Activated CD8-positive, alpha-beta memory T cell treated with anti-CD3 and anti-CD28 coated beads, Interleukin-2, amount 50 U/mL, for 48 hours (primary cell): ENCODE data around the gene CARD18.
"Not testable (repeated sequence)": the region's sequence is repeated elsewhere in the genome, so short reads cannot be mapped to it uniquely, and the experiment has no call there.

Experiments used
- DNase-seq: peaks from one replicate; pipeline ENCODE4 v3.0.0-alpha.2; 2020

The CARD18 gene

DNA sequence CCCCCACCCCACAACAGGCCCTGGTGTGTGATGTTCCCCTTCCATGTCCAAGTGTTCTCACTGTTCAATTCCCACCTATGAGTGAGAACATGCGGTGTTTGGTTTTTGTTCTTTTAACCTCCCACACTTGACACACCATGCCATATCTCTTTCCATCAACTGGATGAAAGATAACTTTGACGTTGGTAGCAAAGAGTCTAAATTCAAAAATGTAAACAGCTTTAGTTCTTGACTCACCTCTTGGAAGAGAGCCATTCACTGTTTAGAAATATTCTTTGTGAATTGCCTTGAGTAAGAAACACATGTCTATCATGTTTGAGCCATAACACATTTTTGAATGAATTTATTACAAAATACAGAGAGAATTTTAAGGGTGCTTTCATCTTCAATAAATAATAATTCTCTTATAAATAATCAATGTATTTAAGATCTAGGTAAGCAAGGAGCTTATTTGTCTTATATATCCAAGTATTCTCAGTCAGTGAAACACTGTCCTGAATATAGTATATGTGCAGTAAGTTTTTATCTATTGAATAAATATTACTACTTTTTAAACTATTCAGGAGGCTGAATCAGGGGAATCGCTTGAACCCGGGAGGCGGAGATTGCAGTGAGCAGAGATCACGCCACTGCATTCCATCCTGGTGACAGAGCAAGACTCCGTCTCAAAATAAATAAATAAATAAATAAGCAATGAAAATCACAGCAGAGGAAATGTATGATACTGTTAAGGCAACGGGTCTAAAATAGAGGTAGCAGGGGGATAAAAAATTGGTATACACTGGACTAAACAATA lies 6.7 kb downstream of the CARD18 start:
- no peak for DNase-seq

DNA sequence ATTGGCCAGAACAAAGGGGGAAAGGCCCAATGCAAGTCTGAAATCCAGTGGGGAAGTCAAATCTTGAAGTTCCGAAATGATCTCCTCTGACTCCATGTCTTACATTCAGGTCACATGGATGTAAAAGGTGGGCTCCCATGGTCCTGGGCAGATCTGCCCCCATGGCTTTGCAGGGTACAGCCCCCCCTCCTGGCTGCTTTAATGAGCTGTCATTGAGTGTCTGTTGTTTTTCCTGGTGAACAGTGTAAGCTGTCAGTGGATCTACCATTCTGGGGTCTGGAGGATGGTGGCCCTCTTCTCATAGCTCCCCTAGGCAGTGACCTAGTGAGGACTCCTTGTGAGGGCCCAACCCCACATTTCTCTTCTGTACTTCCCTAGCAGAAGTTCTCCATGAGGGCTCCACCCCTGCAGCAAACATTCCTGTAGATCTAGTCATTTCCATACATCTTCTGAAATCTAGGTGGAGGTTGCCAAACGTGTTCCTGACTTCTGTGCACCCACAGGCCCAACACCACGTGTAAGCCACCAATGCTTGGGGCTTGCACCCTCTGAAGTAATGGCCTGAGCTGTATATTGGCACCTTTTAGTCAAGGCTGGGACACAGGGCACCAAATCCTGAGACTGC lies 9.3 kb downstream of the CARD18 start:
- no peak for DNase-seq

GRCh38 chr11:105124756-105125155 lies 14.8 kb downstream of the CARD18 start:
- no peak for DNase-seq

DNA sequence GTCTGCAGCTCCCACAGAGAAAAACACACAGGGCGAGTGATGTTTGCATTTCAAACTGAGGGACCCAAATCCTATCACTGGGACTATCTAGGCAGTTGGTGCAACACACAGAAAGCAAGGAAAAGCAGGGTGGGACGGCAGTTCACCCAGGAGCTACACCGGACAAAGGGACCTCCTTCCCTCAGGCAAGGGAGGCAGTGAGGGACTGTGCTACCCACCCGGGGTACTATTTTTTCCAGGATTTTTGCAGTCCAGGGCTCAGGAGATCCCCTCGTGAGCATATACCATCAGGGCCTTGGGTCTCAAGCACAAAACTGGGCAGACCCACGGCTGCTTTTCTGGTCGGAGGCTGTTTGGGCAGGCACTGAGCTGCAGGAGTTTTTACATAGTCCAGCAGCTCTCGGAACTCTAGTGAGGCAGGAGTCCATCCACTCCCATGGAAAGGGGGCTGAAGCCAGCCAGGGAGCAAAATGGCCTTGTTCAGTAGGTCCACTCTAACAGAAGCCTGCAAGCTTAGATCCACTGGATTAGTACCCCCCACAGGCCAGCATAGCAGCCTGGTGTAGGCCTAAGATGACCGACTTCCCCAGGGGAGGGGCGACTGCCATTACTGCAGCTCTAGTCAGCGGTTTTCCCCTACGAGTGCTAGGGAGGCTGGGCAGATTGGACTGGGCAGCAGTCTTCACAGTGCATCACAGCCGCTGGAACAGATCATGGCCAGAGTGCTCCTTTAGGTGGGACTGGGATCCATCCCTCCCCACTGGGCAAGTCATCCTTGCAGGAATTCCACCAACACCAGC lies 28.2 kb downstream of the CARD18 start:
- DNase-seq = no peak

- no peak for DNase-seq
Observed at GRCh38 chr11:105110688-105111030, 28.9 kb downstream of the CARD18 start.

DNA sequence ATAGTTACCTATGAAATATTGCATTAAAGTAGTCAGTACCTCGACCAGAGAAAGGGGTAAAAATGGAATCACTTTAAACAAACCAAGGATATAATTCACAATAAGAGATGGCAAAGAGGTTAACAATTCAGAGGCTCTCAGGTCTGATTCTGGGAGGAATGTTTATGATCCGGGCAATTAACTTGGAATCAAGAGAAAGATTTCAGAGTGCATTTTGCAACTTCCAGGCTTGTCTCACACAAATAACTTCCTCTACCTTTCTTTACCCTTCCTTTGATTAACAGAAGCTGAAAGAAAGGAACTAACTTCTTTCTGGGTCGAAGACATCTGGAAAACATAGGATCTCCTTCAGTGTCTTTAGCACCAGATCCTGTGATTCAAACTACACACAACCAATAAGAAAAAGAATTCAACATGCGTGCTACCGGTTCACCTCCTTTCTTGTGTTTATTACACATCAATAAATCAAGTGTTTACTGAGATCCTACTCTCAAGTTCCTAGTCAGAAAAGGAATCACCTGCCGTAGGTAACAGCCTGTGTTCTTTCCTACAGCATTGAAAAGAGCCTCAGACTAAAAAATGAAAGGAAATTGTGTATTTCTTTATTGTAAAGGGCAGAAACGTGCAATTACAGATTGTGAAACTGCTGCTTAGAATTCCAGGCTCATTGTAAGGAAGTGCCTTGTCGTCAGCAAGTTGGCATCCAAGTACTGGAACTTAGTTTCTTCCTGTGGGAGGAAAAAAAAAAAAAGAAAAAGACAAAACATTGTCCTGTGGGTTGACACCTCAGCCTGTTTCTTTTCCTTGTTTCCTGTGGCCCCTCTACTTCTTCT lies 29.5 kb downstream of the CARD18 start:
- DNase-seq = no peak

GRCh38 chr11:105109321-105109720 lies 30.2 kb downstream of the CARD18 start:
- DNase-seq = no peak

GRCh38 chr11:105108247-105108646 lies 31.3 kb downstream of the CARD18 start:
- no peak for DNase-seq

- DNase-seq = not testable (repeated sequence)
Observed at GRCh38 chr11:105107226-105107825, 32.2 kb downstream of the CARD18 start.

DNA sequence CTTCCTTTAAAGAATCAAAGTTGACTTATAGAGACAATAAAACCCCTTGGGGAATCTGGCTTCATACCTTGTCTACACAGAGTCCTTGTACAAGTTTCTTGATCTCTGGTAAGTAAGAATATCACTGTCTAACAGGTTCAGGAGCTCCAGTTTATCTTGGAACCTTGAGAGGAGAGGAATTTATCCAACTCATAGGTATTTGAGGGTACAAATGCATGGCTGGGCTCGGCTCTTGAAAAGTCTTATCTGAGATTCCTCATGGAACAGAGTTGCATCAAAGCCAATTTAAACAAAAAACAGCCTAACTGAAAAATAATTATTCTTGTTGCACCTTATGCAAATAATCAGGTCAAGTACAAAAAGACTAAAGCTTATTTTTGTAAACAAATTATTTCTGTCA lies 33.4 kb downstream of the CARD18 start:
- DNase-seq = no peak

DNA sequence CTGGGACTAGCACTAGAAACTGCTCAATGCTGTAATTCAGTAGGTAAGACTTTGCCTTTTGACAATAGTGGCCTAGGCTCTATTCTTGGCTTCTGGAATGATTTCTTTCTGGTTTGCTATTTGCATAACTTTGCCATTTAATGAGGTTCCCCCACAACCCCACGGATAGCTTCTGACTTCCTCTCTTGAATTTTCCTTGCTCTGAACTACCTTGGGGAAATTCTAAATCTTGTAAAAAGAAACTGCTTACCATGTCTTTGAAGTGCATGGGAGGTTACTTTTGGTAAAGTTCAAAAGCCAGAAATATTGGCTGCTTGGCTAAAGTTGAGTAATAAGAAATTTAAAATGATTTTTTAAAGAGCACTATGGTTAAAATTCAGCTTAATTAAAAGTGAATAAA lies 35.3 kb downstream of the CARD18 start:
- no peak for DNase-seq

DNA sequence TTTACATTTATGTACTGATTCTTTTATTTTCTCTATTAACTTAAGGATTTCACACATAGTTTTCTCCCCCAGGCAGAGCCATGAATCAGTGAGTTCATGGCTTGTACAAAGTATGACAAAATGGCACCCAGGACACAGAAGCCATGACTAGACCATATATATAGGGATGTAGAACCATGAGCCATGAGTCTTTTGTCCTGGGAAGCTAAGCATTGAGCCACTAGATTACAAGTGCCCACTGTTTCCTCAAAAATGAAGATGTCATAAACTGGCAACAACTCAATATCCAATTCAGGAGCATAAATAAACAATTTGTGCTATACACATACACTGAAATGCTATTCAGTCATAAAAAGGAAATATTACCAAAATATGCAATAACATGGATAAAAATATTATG lies 36.2 kb downstream of the CARD18 start:
- no peak for DNase-seq

- DNase-seq = not testable (repeated sequence)
Observed at GRCh38 chr11:105102079-105102581, 37.4 kb downstream of the CARD18 start.

- no peak for DNase-seq
Observed at GRCh38 chr11:105100981-105101630, 38.5 kb downstream of the CARD18 start.

GRCh38 chr11:105100206-105100605 lies 39.4 kb downstream of the CARD18 start:
- DNase-seq = no peak

- not testable (repeated sequence) for DNase-seq
Observed at GRCh38 chr11:105099594-105099993, 40.0 kb downstream of the CARD18 start.

GRCh38 chr11:105092256-105093239 lies 47.0 kb downstream of the CARD18 start:
- no peak for DNase-seq
